Neural progenitor cell (in vitro differentiated cells): ENCODE measurements around the gene NUP93. TPM values are rescaled to one million over a fixed set of nuclear protein-coding genes. Genes with fewer than 3 reads are reported as not detected.

ENCODE experiments used
- DNase-seq: peaks from one replicate; pipeline ENCODE4 v3.0.0-alpha.2; 2016; ENCODE audit warnings: low spot score
- H2AFZ ChIP-seq: fragments of 200-600 bp; sonication (generic); replicated peaks from 2 replicates; pipeline ENCODE4 v1.6.1; 2016; ENCODE audit warnings: antibody characterized with exemption
- H3F3A ChIP-seq: fragments of 200-600 bp; sonication (generic); 2 replicates; pipeline ENCODE4 v1.6.1; 2016; ENCODE audit warnings: antibody characterized with exemption, low read depth
- H3K27ac ChIP-seq: fragments of 200-600 bp; sonication (generic); 2 replicates; pipeline ENCODE4 v1.5.1; 2016; ENCODE audit warnings: mild to moderate bottlenecking
- H3K27me3 ChIP-seq: fragments of 200-600 bp; sonication (generic); 2 replicates; pipeline ENCODE4 v1.6.1; 2016; ENCODE audit warnings: mild to moderate bottlenecking, moderate library complexity
- H3K36me3 ChIP-seq: fragments of 200-600 bp; sonication (generic); 2 replicates; pipeline ENCODE4 v1.5.1; 2016
- H3K4me1 ChIP-seq: fragments of 200-600 bp; sonication (generic); 2 replicates; pipeline ENCODE4 v1.6.1; 2016; ENCODE audit warnings: mixed run types
- H3K4me2 ChIP-seq: fragments of 200-600 bp; sonication (generic); 2 replicates; pipeline ENCODE4 v1.6.1; 2016
- H3K4me3 ChIP-seq: fragments of 200-600 bp; sonication (generic); 2 replicates; pipeline ENCODE4 v1.5.1; 2016
- H3K79me2 ChIP-seq: fragments of 200-600 bp; sonication (generic); 2 replicates; pipeline ENCODE4 v1.6.1; 2016; ENCODE audit warnings: low read depth
- H3K9ac ChIP-seq: fragments of 200-600 bp; sonication (generic); 2 replicates; pipeline ENCODE4 v1.6.1; 2016
- H3K9me3 ChIP-seq: fragments of 200-600 bp; sonication (generic); 2 replicates; pipeline ENCODE4 v1.5.1; 2016; ENCODE audit warnings: low read depth
- H4K20me1 ChIP-seq: fragments of 200-600 bp; sonication (generic); 2 replicates; pipeline ENCODE4 v1.6.1; 2016; ENCODE audit warnings: low read depth
- H3K27ac Mint-ChIP-seq: 3 replicates; pipeline ENCODE4 v1.8.0; 2021; ENCODE audit warnings: mixed read lengths
- H3K27me3 Mint-ChIP-seq: 2 replicates; pipeline ENCODE4 v1.8.0; 2022; ENCODE audit warnings: low read depth, mild to moderate bottlenecking, inconsistent platforms, moderate library complexity, mixed read lengths; ENCODE audit not compliant: insufficient read depth
- H3K36me3 Mint-ChIP-seq: 3 replicates; pipeline ENCODE4 v1.8.0; 2021; ENCODE audit warnings: mixed read lengths
- H3K4me1 Mint-ChIP-seq: 3 replicates; pipeline ENCODE4 v1.8.0; 2021; ENCODE audit warnings: mixed read lengths
- H3K4me3 Mint-ChIP-seq: 3 replicates; pipeline ENCODE4 v1.8.0; 2021; ENCODE audit warnings: mild to moderate bottlenecking, moderate library complexity, mixed read lengths
- H3K9me3 Mint-ChIP-seq: 3 replicates; pipeline ENCODE4 v1.8.0; 2020; ENCODE audit warnings: mixed read lengths
- CTCF ChIP-seq: fragments of 200-600 bp; sonication (generic); IDR thresholded peaks from 2 replicates; pipeline ENCODE4 v1.5.1; 2017; ENCODE audit warnings: antibody characterized with exemption, mild to moderate bottlenecking
- EZH2 ChIP-seq: fragments of 200-600 bp; sonication (generic); IDR thresholded peaks from 2 replicates; pipeline ENCODE4 v1.6.1; 2017; ENCODE audit warnings: antibody characterized with exemption, mild to moderate bottlenecking, moderate library complexity
- EZH2phosphoT487 ChIP-seq: fragments of 200-600 bp; sonication (generic); IDR thresholded peaks from 2 replicates; pipeline ENCODE4 v1.6.1; 2017; ENCODE audit warnings: antibody characterized with exemption
- total RNA-seq: library from RNA; depleted of rRNA; stranded (reverse); fragments of >200 nt; gene quantifications from 2 replicates; pipeline ENCODE4 v1.2.3, GENCODE V29; 2015; ENCODE audit warnings: low replicate concordance

Gene NUP93
- total RNA-seq, 1 donor from 2014 or later = 116 TPM

DNA sequence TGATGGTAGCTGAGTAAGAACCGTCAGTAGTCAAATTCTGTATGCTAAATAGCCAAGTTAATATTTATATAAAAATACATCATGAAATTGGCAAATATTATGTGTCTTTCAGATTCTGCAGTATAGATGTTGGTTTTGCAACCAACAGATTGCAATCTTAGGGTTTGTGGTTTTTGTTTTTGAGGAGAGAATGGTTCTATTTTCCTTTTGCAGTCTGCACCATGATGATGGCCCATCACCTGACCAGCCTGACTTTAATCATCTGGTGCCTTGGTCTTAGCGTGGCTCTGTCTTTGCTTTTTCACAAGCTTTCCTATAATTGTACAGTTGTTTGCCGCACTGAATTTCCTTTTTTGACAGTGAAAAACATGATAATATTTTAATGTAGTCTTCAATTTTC, 50.7 kb downstream of the NUP93 start:
- no peak overlapping the region for H2AFZ ChIP-seq
- H3K4me1 Mint-ChIP-seq = peaks cover 51% of the 10 kb centered on the region
- peaks cover 4% of the 10 kb centered on the region for H4K20me1 ChIP-seq
- no peaks in the 10 kb centered on the region for H3K27me3 Mint-ChIP-seq
- no peaks in the 10 kb centered on the region for H3K36me3 Mint-ChIP-seq
- H3K9me3 ChIP-seq = no peaks in the 10 kb centered on the region
- peaks cover 89% of the 10 kb centered on the region for H3K4me1 ChIP-seq
- peaks cover 59% of the 10 kb centered on the region for H3K79me2 ChIP-seq
- TF ChIP-seq EZH2phosphoT487 = no peak
- no peak for TF ChIP-seq CTCF
- no peak for TF ChIP-seq EZH2
- H3K4me3 Mint-ChIP-seq = no peak overlapping the region
- H3K4me3 ChIP-seq = no peak overlapping the region
- no peaks in the 10 kb centered on the region for H3K9me3 Mint-ChIP-seq
- H3K9ac ChIP-seq = no peak overlapping the region
- H3K27ac ChIP-seq = no peak overlapping the region
- H3K27ac Mint-ChIP-seq = no peak overlapping the region
- H3K36me3 ChIP-seq = no peaks in the 10 kb centered on the region
- DNase-seq = no peak
- no peaks in the 10 kb centered on the region for H3K27me3 ChIP-seq
- H3F3A ChIP-seq = peaks cover 18% of the 10 kb centered on the region
- peak overlapping the region; percentile 8 for H3K4me2 ChIP-seq

- Histone ChIP-seq H3K4me3 (peak overlapping the region; percentile 31), H3K9ac (no peak overlapping the region), H3K4me1 (peaks cover 93% of the 10 kb centered on the region), H3K9me3 (no peaks in the 10 kb centered on the region), H3K79me2 (peaks cover 61% of the 10 kb centered on the region), H2AFZ (peak overlapping the region; percentile 51), H3K27me3 (no peaks in the 10 kb centered on the region), H3K36me3 (no peaks in the 10 kb centered on the region), H3F3A (peaks cover 27% of the 10 kb centered on the region), H3K4me2 (peak overlapping the region; percentile 72), H3K27ac (peak overlapping the region; percentile 67), H4K20me1 (peaks cover 10% of the 10 kb centered on the region)
- Mint-ChIP-seq H3K27ac (peak overlapping the region; percentile 0), H3K36me3 (no peaks in the 10 kb centered on the region), H3K9me3 (no peaks in the 10 kb centered on the region), H3K27me3 (no peaks in the 10 kb centered on the region), H3K4me1 (peaks cover 56% of the 10 kb centered on the region), H3K4me3 (peak overlapping the region; percentile 48)
- no peak for DNase-seq
- no peak for TF ChIP-seq EZH2phosphoT487
- no peak for TF ChIP-seq EZH2
- no peak for TF ChIP-seq CTCF
These were observed 51.6 kb downstream of the NUP93 start for GRCh38 chr16:56781528-56781961.

GRCh38 chr16:56783344-56783743, 53.4 kb downstream of the NUP93 start:
- H3F3A ChIP-seq = peaks cover 38% of the 10 kb centered on the region
- H3K4me1 ChIP-seq = peaks cover 93% of the 10 kb centered on the region
- no peak overlapping the region for H2AFZ ChIP-seq
- no peaks in the 10 kb centered on the region for H3K36me3 ChIP-seq
- H3K4me3 ChIP-seq = no peak overlapping the region
- peak overlapping the region; percentile 72 for H3K4me2 ChIP-seq
- H3K27ac ChIP-seq = no peak overlapping the region
- peaks cover 64% of the 10 kb centered on the region for H3K79me2 ChIP-seq
- no peaks in the 10 kb centered on the region for H3K9me3 Mint-ChIP-seq
- no peak overlapping the region for H3K9ac ChIP-seq
- no peaks in the 10 kb centered on the region for H3K36me3 Mint-ChIP-seq
- DNase-seq = no peak
- peaks cover 28% of the 10 kb centered on the region for H4K20me1 ChIP-seq
- H3K9me3 ChIP-seq = no peaks in the 10 kb centered on the region
- H3K4me1 Mint-ChIP-seq = peaks cover 63% of the 10 kb centered on the region
- no peak overlapping the region for H3K27ac Mint-ChIP-seq
- H3K27me3 ChIP-seq = no peaks in the 10 kb centered on the region
- no peak for TF ChIP-seq EZH2phosphoT487
- peak overlapping the region; percentile 48 for H3K4me3 Mint-ChIP-seq
- no peaks in the 10 kb centered on the region for H3K27me3 Mint-ChIP-seq

- H3K4me3 ChIP-seq = no peak overlapping the region
- H3K27ac Mint-ChIP-seq = no peak overlapping the region
- TF ChIP-seq EZH2phosphoT487 = no peak
- TF ChIP-seq EZH2 = no peak
- no peak for TF ChIP-seq CTCF
These were observed 55.4 kb downstream of the NUP93 start for GRCh38 chr16:56785317-56785716.

More at GRCh38 chr16:56785317-56785716, 55.4 kb downstream of the NUP93 start:
- Histone ChIP-seq H3K79me2 (peaks cover 79% of the 10 kb centered on the region), H3K4me2 (peak overlapping the region; percentile 12), H3K36me3 (no peaks in the 10 kb centered on the region), H3K9me3 (no peaks in the 10 kb centered on the region), H3K27ac (no peak overlapping the region), H4K20me1 (peaks cover 36% of the 10 kb centered on the region), H2AFZ (no peak overlapping the region), H3K9ac (no peak overlapping the region), H3K4me1 (peaks cover 83% of the 10 kb centered on the region), H3F3A (peaks cover 29% of the 10 kb centered on the region), H3K27me3 (no peaks in the 10 kb centered on the region)
- Mint-ChIP-seq H3K4me1 (peaks cover 61% of the 10 kb centered on the region), H3K4me3 (no peak overlapping the region), H3K9me3 (no peaks in the 10 kb centered on the region), H3K36me3 (no peaks in the 10 kb centered on the region), H3K27me3 (no peaks in the 10 kb centered on the region)
- no peak for DNase-seq
